ENCODE measurements around the gene ANKS1A.

The ANKS1A gene

GRCh38 chr6:35082733-35083403 lies 193.8 kb downstream of the ANKS1A start:
- Histone ChIP-seq H3K9me3 (replicated peaks; ENCODE audit: insufficient read depth, low read length) (no peaks in the 10 kb centered on the region), H2AFZ (ENCODE audit: low read length) (no peak overlapping the region), H3K79me2 (ENCODE audit: low read length) (no peaks in the 10 kb centered on the region), H3K4me2 (ENCODE audit: low read depth, low read length) (no peak overlapping the region), H3K9me2 (replicated peaks; ENCODE audit: insufficient read depth, low read length) (no peaks in the 10 kb centered on the region), H3F3A (ENCODE audit: insufficient read depth, low read length) (no peaks in the 10 kb centered on the region), H3K27ac (ENCODE audit: low read length) (no peak overlapping the region), H3K27me3 (replicated peaks; ENCODE audit: insufficient read depth, low read length) (no peaks in the 10 kb centered on the region), H3K4me1 (ENCODE audit: low read length) (no peaks in the 10 kb centered on the region), H3K9ac (ENCODE audit: low read length) (no peak overlapping the region), H3K36me3 (replicated peaks; ENCODE audit: insufficient read depth, low read length) (no peaks in the 10 kb centered on the region), H4K20me1 (ENCODE audit: insufficient read depth, low read length) (no peaks in the 10 kb centered on the region), H3K4me3 (ENCODE audit: low read length) (no peak overlapping the region)
- no peak for DNase-seq
- TF ChIP-seq EZH2phosphoT487 (IDR thresholded peaks at IDR 0.05; ENCODE audit: low read length), result no peak

- H3K36me3 ChIP-seq (replicated peaks; ENCODE audit: insufficient read depth, low read length), result no peaks in the 10 kb centered on the region
- no peaks in the 10 kb centered on the region for H4K20me1 ChIP-seq (ENCODE audit: insufficient read depth, low read length)
- H3K27ac ChIP-seq (ENCODE audit: low read length), result no peak overlapping the region
- H3K4me1 ChIP-seq (ENCODE audit: low read length), result no peaks in the 10 kb centered on the region
- no peaks in the 10 kb centered on the region for H3K9me3 ChIP-seq (replicated peaks; ENCODE audit: insufficient read depth, low read length)
- H3K9me2 ChIP-seq (replicated peaks; ENCODE audit: insufficient read depth, low read length), result no peaks in the 10 kb centered on the region
- no peak overlapping the region for H3K4me2 ChIP-seq (ENCODE audit: low read depth, low read length)
- H3K9ac ChIP-seq (ENCODE audit: low read length), result no peak overlapping the region
- H3K79me2 ChIP-seq (ENCODE audit: low read length), result no peaks in the 10 kb centered on the region
- no peaks in the 10 kb centered on the region for H3F3A ChIP-seq (ENCODE audit: insufficient read depth, low read length)
- TF ChIP-seq CTCF (IDR thresholded peaks at IDR 0.05; ENCODE audit: low read length), result no peak
- TF ChIP-seq EZH2phosphoT487 (IDR thresholded peaks at IDR 0.05; ENCODE audit: low read length), result no peak
- no peak for TF ChIP-seq EZH2 (optimal IDR thresholded peaks at IDR 0.05; ENCODE audit: low read depth, low read length)
- H3K27me3 ChIP-seq (replicated peaks; ENCODE audit: insufficient read depth, low read length), result no peaks in the 10 kb centered on the region
- H2AFZ ChIP-seq (ENCODE audit: low read length), result no peak overlapping the region
- DNase-seq, result no peak
- no peak overlapping the region for H3K4me3 ChIP-seq (ENCODE audit: low read length)
Measured at GRCh38 chr6:35083507-35083906, 194.5 kb downstream of the ANKS1A start.

- H3K4me2 ChIP-seq (ENCODE audit: low read depth, low read length), result no peak overlapping the region
- no peaks in the 10 kb centered on the region for H4K20me1 ChIP-seq (ENCODE audit: insufficient read depth, low read length)
- no peak overlapping the region for H3K27ac ChIP-seq (ENCODE audit: low read length)
- no peak overlapping the region for H2AFZ ChIP-seq (ENCODE audit: low read length)
- H3K36me3 ChIP-seq (replicated peaks; ENCODE audit: insufficient read depth, low read length), result no peaks in the 10 kb centered on the region
- no peaks in the 10 kb centered on the region for H3K9me2 ChIP-seq (replicated peaks; ENCODE audit: insufficient read depth, low read length)
- H3K4me3 ChIP-seq (ENCODE audit: low read length), result no peak overlapping the region
- H3K4me1 ChIP-seq (ENCODE audit: low read length), result no peaks in the 10 kb centered on the region
- TF ChIP-seq EZH2phosphoT487 (IDR thresholded peaks at IDR 0.05; ENCODE audit: low read length) (no peak), EZH2 (optimal IDR thresholded peaks at IDR 0.05; ENCODE audit: low read depth, low read length) (no peak), CTCF (IDR thresholded peaks at IDR 0.05; ENCODE audit: low read length) (no peak)
- no peak for DNase-seq
- no peaks in the 10 kb centered on the region for H3F3A ChIP-seq (ENCODE audit: insufficient read depth, low read length)
- no peaks in the 10 kb centered on the region for H3K9me3 ChIP-seq (replicated peaks; ENCODE audit: insufficient read depth, low read length)
- H3K27me3 ChIP-seq (replicated peaks; ENCODE audit: insufficient read depth, low read length), result no peaks in the 10 kb centered on the region
- no peak overlapping the region for H3K9ac ChIP-seq (ENCODE audit: low read length)
- no peaks in the 10 kb centered on the region for H3K79me2 ChIP-seq (ENCODE audit: low read length)
Measured at GRCh38 chr6:35084041-35084491, 195.0 kb downstream of the ANKS1A start.

GRCh38 chr6:35084511-35085203 lies 195.6 kb downstream of the ANKS1A start:
- no peak for DNase-seq
- no peak overlapping the region for H3K4me2 ChIP-seq (ENCODE audit: low read depth, low read length)
- H3K4me3 ChIP-seq (ENCODE audit: low read length), result no peak overlapping the region
- H3F3A ChIP-seq (ENCODE audit: insufficient read depth, low read length), result no peaks in the 10 kb centered on the region
- no peaks in the 10 kb centered on the region for H3K79me2 ChIP-seq (ENCODE audit: low read length)
- H3K9me2 ChIP-seq (replicated peaks; ENCODE audit: insufficient read depth, low read length), result no peaks in the 10 kb centered on the region
- no peak overlapping the region for H3K27ac ChIP-seq (ENCODE audit: low read length)
- no peak overlapping the region for H2AFZ ChIP-seq (ENCODE audit: low read length)
- no peaks in the 10 kb centered on the region for H4K20me1 ChIP-seq (ENCODE audit: insufficient read depth, low read length)
- H3K4me1 ChIP-seq (ENCODE audit: low read length), result no peaks in the 10 kb centered on the region
- H3K9me3 ChIP-seq (replicated peaks; ENCODE audit: insufficient read depth, low read length), result no peaks in the 10 kb centered on the region
- H3K27me3 ChIP-seq (replicated peaks; ENCODE audit: insufficient read depth, low read length), result no peaks in the 10 kb centered on the region
- TF ChIP-seq EZH2 (optimal IDR thresholded peaks at IDR 0.05; ENCODE audit: low read depth, low read length) (no peak), CTCF (IDR thresholded peaks at IDR 0.05; ENCODE audit: low read length) (no peak), EZH2phosphoT487 (IDR thresholded peaks at IDR 0.05; ENCODE audit: low read length) (no peak)
- H3K36me3 ChIP-seq (replicated peaks; ENCODE audit: insufficient read depth, low read length), result no peaks in the 10 kb centered on the region
- H3K9ac ChIP-seq (ENCODE audit: low read length), result no peak overlapping the region

All from MM.1S (cell line).